H1 (cell line): Measurements from ENCODE around the gene USP37. TPM values are rescaled to one million over a fixed set of nuclear protein-coding genes. Genes with fewer than 3 reads are reported as not detected.

Experiments
- CTCF ChIA-PET: fragments of 300-600 bp; sonication (Branson Sonifier 250); formaldehyde crosslinking; loops from one replicate; lab custom pipeline; 2021; ENCODE audit not compliant: partially characterized antibody; lab: Charles Lee
- POLR2A ChIA-PET: fragments of 300-600 bp; sonication (Branson Sonifier 250); formaldehyde crosslinking; loops from one replicate; lab custom pipeline; 2021; ENCODE audit warnings: inconsistent platforms; ENCODE audit not compliant: partially characterized antibody; lab: Charles Lee
- DNase-seq, 2 experiments: peaks; one replicate each; pipeline versions ENCODE4 v3.0.0 to v3.0.0-alpha.2; 2010 to 2022; ENCODE audit warnings: low spot score in 2 of 2, low read depth in 1 of 2, mixed read lengths in 1 of 2
- FAIRE-seq: peaks from 2 replicates; lab custom pipeline; 2011; peaks lifted over from hg19 to GRCh38; lab: Jason Lieb, UNC
- H2AFZ ChIP-seq: 2 replicates; pipeline ENCODE4 v1.8.1; 2012; ENCODE audit warnings: low read length, inconsistent platforms
- H2AK5ac ChIP-seq: 2 replicates; pipeline ENCODE4 v1.6.1; 2013; ENCODE audit warnings: low read depth, low read length
- H2BK120ac ChIP-seq: replicated peaks from 2 replicates; pipeline ENCODE3; 2013; ENCODE audit warnings: low read depth, low read length, inconsistent platforms
- H2BK12ac ChIP-seq: 2 replicates; pipeline ENCODE4 v1.6.1; 2013; ENCODE audit warnings: low read depth, low read length
- H2BK15ac ChIP-seq: 2 replicates; pipeline ENCODE4 v1.6.1; 2013; ENCODE audit warnings: low read length
- H2BK20ac ChIP-seq: 2 replicates; pipeline ENCODE4 v1.6.1; 2013; ENCODE audit warnings: low read length
- H2BK5ac ChIP-seq: 2 replicates; pipeline ENCODE4 v1.6.1; 2013; ENCODE audit warnings: low read depth, low read length
- H3K14ac ChIP-seq: 2 replicates; pipeline ENCODE4 v1.6.1; 2013; ENCODE audit warnings: inconsistent platforms; ENCODE audit not compliant: insufficient read length
- H3K18ac ChIP-seq: 2 replicates; pipeline ENCODE4 v1.6.1; 2013; ENCODE audit warnings: low read length; ENCODE audit errors: extremely low read depth
- H3K23ac ChIP-seq: 2 replicates; pipeline ENCODE4 v1.6.1; 2013; ENCODE audit warnings: inconsistent platforms; ENCODE audit not compliant: insufficient read length
- H3K23me2 ChIP-seq: 2 replicates; pipeline ENCODE4 v1.6.1; 2013; ENCODE audit warnings: low read depth, low read length
- H3K27ac ChIP-seq: 2 replicates; pipeline ENCODE4 v1.6.1; 2011; ENCODE audit warnings: low read depth, low read length, inconsistent platforms
- H3K27me3 ChIP-seq, 4 experiments: replicated peaks in 1 of 4; 1 replicate in 1 of 4; 2 replicates in 3 of 4; pipeline versions ENCODE4 v1.6.1 to v1.8.1; 2011 to 2013; ENCODE audit warnings: low read length in 3 of 4, mild to moderate bottlenecking in 3 of 4, inconsistent platforms in 2 of 4, mixed read lengths in 2 of 4, moderate library complexity in 1 of 4; ENCODE audit not compliant: control insufficient read depth in 3 of 4, insufficient read depth in 3 of 4; ENCODE audit errors: extremely low read depth in 1 of 4
- H3K36me3 ChIP-seq, 4 experiments: 2 replicates each; pipeline versions ENCODE4 v1.6.1 to v1.8.1; 2011 to 2013; ENCODE audit warnings: mild to moderate bottlenecking in 4 of 4, low read length in 3 of 4, moderate library complexity in 2 of 4, control low read depth in 1 of 4, inconsistent platforms in 1 of 4; ENCODE audit not compliant: insufficient read depth in 4 of 4, control insufficient read depth in 2 of 4
- H3K4ac ChIP-seq: replicated peaks from 2 replicates; pipeline ENCODE3; 2013; ENCODE audit warnings: low read length, low read depth, mixed read lengths, inconsistent platforms; ENCODE audit not compliant: insufficient read length
- H3K4me1 ChIP-seq, 4 experiments: replicated peaks in 1 of 4; 1 replicate in 1 of 4; 2 replicates in 3 of 4; pipeline versions ENCODE4 v1.6.1 to v1.8.1; 2011 to 2013; ENCODE audit warnings: low read length in 3 of 4, inconsistent platforms in 2 of 4, mixed read lengths in 1 of 4; ENCODE audit not compliant: insufficient read depth in 4 of 4, control insufficient read depth in 3 of 4
- H3K4me2 ChIP-seq, 2 experiments: 2 replicates each; pipeline versions ENCODE4 v1.6.1 to v1.8.1; 2011 to 2013; ENCODE audit warnings: low read depth in 2 of 2, low read length in 2 of 2, control low read depth in 1 of 2, inconsistent platforms in 1 of 2, mild to moderate bottlenecking in 1 of 2; ENCODE audit not compliant: insufficient read depth in 1 of 2
- H3K4me3 ChIP-seq, 4 experiments: fragments of 200-600, 300-600 bp in 1 of 4; sonication (generic), shearing (Covaris generic), sonication (Bioruptor Twin) in 1 of 4; 2 replicates each; pipeline versions ENCODE4 v1.5.1 to v1.8.1; 2011 to 2016; ENCODE audit warnings: low read length in 4 of 4, low read depth in 3 of 4, control low read depth in 2 of 4, inconsistent platforms in 2 of 4, mild to moderate bottlenecking in 2 of 4, mixed read lengths in 1 of 4, moderate library complexity in 1 of 4; ENCODE audit not compliant: insufficient read depth in 2 of 4; ENCODE audit errors: extremely low read depth in 1 of 4
- H3K56ac ChIP-seq: replicated peaks from 2 replicates; pipeline ENCODE3; 2013; ENCODE audit warnings: low read depth, mild to moderate bottlenecking, mixed read lengths, low read length, inconsistent platforms; ENCODE audit not compliant: insufficient read length
- H3K79me1 ChIP-seq: 2 replicates; pipeline ENCODE4 v1.6.1; 2013; ENCODE audit warnings: low read depth, low read length, control low read depth
- H3K79me2 ChIP-seq, 2 experiments: 2 replicates each; pipeline versions ENCODE4 v1.6.1 to v1.8.1; 2012 to 2013; ENCODE audit warnings: low read length in 2 of 2, mild to moderate bottlenecking in 2 of 2, inconsistent platforms in 1 of 2; ENCODE audit not compliant: insufficient read depth in 2 of 2, control insufficient read depth in 1 of 2
- H3K9ac ChIP-seq, 4 experiments: replicated peaks in 1 of 4; 1 replicate in 1 of 4; 2 replicates in 3 of 4; pipeline versions ENCODE4 v1.6.1 to v1.8.1; 2011 to 2013; ENCODE audit warnings: low read depth in 3 of 4, low read length in 3 of 4, control low read depth in 2 of 4, mild to moderate bottlenecking in 2 of 4, moderate library complexity in 2 of 4, inconsistent platforms in 1 of 4; ENCODE audit errors: extremely low read depth in 1 of 4
- H3K9me3 ChIP-seq, 2 experiments: 2 replicates each; pipeline versions ENCODE4 v1.6.1 to v1.8.1; 2012 to 2013; ENCODE audit warnings: mild to moderate bottlenecking in 2 of 2, moderate library complexity in 2 of 2, control low read depth in 1 of 2, inconsistent platforms in 1 of 2, low read depth in 1 of 2, low read length in 1 of 2, mixed read lengths in 1 of 2; ENCODE audit not compliant: insufficient read depth in 2 of 2
- H4K20me1 ChIP-seq, 2 experiments: replicated peaks in 1 of 2; 2 replicates each; pipeline versions ENCODE3 to v1.8.1; 2011 to 2013; ENCODE audit warnings: inconsistent platforms in 2 of 2, low read length in 2 of 2, mild to moderate bottlenecking in 1 of 2; ENCODE audit not compliant: insufficient read depth in 2 of 2, control insufficient read depth in 1 of 2
- H4K5ac ChIP-seq: 2 replicates; pipeline ENCODE4 v1.6.1; 2013; ENCODE audit warnings: low read length, low read depth, mixed read lengths, inconsistent platforms; ENCODE audit not compliant: insufficient read length
- H4K8ac ChIP-seq: 2 replicates; pipeline ENCODE4 v1.8.0; 2013; ENCODE audit warnings: mild to moderate bottlenecking, moderate library complexity, low read length, inconsistent platforms; ENCODE audit not compliant: insufficient read depth; ENCODE audit errors: extremely low read depth
- H4K91ac ChIP-seq: replicated peaks from 2 replicates; pipeline ENCODE3; 2013; ENCODE audit warnings: low read length, mixed read lengths, inconsistent platforms; ENCODE audit not compliant: insufficient read length
- GTF2F1 ChIP-seq: IDR thresholded peaks from 2 replicates; pipeline ENCODE4 v1.6.1; 2012; ENCODE audit warnings: low read depth, low read length, improper control_type of control experiment, borderline replicate concordance
- KDM1A ChIP-seq: fragments of 200-600, 300-600 bp; sonication (generic); IDR thresholded peaks from 2 replicates; pipeline ENCODE4 v1.7.1; 2016; ENCODE audit warnings: mild to moderate bottlenecking, low read length, borderline replicate concordance
- NRF1 ChIP-seq: IDR thresholded peaks from 2 replicates; pipeline ENCODE4 v1.6.1; 2011; ENCODE audit warnings: mild to moderate bottlenecking, low read depth, low read length, improper control_type of control experiment
- TEAD4 ChIP-seq: IDR thresholded peaks from 2 replicates; pipeline ENCODE4 v1.6.1; 2012; ENCODE audit warnings: low read depth, low read length, inconsistent platforms, mixed read lengths
- WGBS, 2 experiments: shearing (Covaris generic) in 1 of 2; methylation state at CpG; one replicate each; pipeline versions ENCODE4 v1.1.6 to v1.1.7; 2013 to 2015; ENCODE audit warnings: low lambda C conversion rate in 2 of 2, mixed read lengths in 2 of 2, inconsistent platforms in 1 of 2, low coverage in 1 of 2, missing lambda C conversion rate in 1 of 2; ENCODE audit not compliant: insufficient replicate concordance in 2 of 2, insufficient coverage in 1 of 2, insufficient read length in 1 of 2; ENCODE audit errors: extremely low coverage in 1 of 2, missing lambda C conversion rate in 1 of 2; 5-methylcytosine and 5-hydroxymethylcytosine counted together
- polyA plus RNA-seq, 7 experiments: library from polyadenylated mRNA; depleted of rRNA in 3 of 7; stranded (reverse) in 5 of 7; unstranded in 2 of 7; fragments of >200 nt in 5 of 7; fragments of 200-250 nt in 2 of 7; gene quantifications; 1 replicate in 5 of 7; 2 replicates in 1 of 7; 4 replicates in 1 of 7; pipeline versions ENCODE4 v1.2.1 to v1.2.3, GENCODE V29; 2011 to 2013; ENCODE audit warnings: missing spikeins in 2 of 7, mixed read lengths in 2 of 7
- total RNA-seq: library from RNA; stranded (reverse); fragmentation: NEBNext Ultra II Directional; extraction: Animal tissue kit (Norgen Biotek cat#: 25700); gene quantifications from 2 replicates; pipeline ENCODE4 v1.2.1, GENCODE V29; 2021

USP37 gene
- total and polyA plus RNA-seq, 2 of the 8 experiments (the other 6 are each of a cell fraction or from before 2014, with no cell fraction given), result 3.8 to 29.1 TPM

DNA sequence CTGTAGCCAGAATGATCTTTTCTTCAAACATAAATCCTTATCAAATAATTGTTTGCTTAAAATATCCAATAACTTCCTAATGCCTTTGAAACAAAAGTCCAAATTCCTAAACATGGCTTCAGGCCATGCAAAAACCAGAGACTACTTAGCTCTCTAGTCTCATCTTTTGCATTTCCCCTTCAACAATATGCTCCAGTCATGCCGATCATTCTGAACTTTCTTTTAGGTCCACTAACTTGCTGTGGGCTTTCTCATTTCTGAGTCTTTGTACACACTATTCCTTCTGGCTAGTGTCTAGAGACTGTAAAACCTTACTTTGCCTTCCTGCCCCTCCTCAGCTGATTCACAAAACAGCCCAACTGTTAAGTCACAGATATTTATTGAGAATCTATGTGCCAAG is 97.7 kb downstream of the USP37 start:
- 9% methylated on average over 1 of the region's 1 CpG; no CpG with 5 or more reads in 1 of the 2 experiments for WGBS, 2 experiments
- no peaks in the 10 kb centered on the region for H3K79me2 ChIP-seq
- CTCF ChIA-PET, result no interaction called here

More for the DNA sequence above, 97.7 kb downstream of the USP37 start:
- no peak for DNase-seq
- TF ChIP-seq NRF1 (no peak), KDM1A (no peak), GTF2F1 (no peak), TEAD4 (no peak)
- Histone ChIP-seq H2BK15ac (no peak overlapping the region), H3K4me2 (no peak overlapping the region), H3K27ac (no peak overlapping the region), H3K4me1 (no peaks in the 10 kb centered on the region), H3K9ac (no peak overlapping the region), H4K91ac (no peak overlapping the region), H3K4me3 (no peak overlapping the region), H4K8ac (no peak overlapping the region), H2BK12ac (no peak overlapping the region), H4K5ac (no peak overlapping the region), H3K79me1 (no peaks in the 10 kb centered on the region), H2BK120ac (no peak overlapping the region), H2AFZ (no peak overlapping the region), H3K23me2 (no peaks in the 10 kb centered on the region), H3K9me3 (no peaks in the 10 kb centered on the region), H2BK5ac (no peak overlapping the region), H3K56ac (no peak overlapping the region), H2AK5ac (no peak overlapping the region), H4K20me1 (no peaks in the 10 kb centered on the region), H3K4ac (no peak overlapping the region), H2BK20ac (no peak overlapping the region), H3K23ac (no peak overlapping the region), H3K27me3 (no peaks in the 10 kb centered on the region), H3K36me3 (peaks cover 8 to 29% (median 19%) of the 10 kb centered on the region in 4 experiments), H3K14ac (no peak overlapping the region), H3K18ac (no peak overlapping the region)
- POLR2A ChIA-PET, result no interaction called here
- FAIRE-seq, result no peak
